GM06990 (cell line): ENCODE results near the gene ARSG.

ENCODE experiments used
- DNase-seq: peaks from one replicate; pipeline ENCODE4 v3.0.0-alpha.2; 2011; ENCODE audit not compliant: insufficient read length; ENCODE audit errors: extremely low read depth
- H3K27me3 ChIP-seq: replicated peaks from 2 replicates; pipeline ENCODE4 v1.6.0; 2011; ENCODE audit warnings: low read length; ENCODE audit not compliant: control insufficient read depth, insufficient read depth
- H3K36me3 ChIP-seq: 2 replicates; pipeline ENCODE4 v1.5.1; 2011; ENCODE audit warnings: low read length; ENCODE audit not compliant: control insufficient read depth, insufficient read depth
- H3K4me3 ChIP-seq: replicated peaks from 2 replicates; pipeline ENCODE4 v1.5.1; 2011; ENCODE audit warnings: low read depth, mild to moderate bottlenecking, control low read depth, low read length
- CTCF ChIP-seq: IDR thresholded peaks from 2 replicates; pipeline ENCODE4 v1.5.1; 2011; ENCODE audit warnings: low read length, control low read depth, mild to moderate bottlenecking, inconsistent platforms; ENCODE audit not compliant: insufficient read depth, poor library complexity, severe bottlenecking

The ARSG gene

GRCh38 chr17:68291836-68292688 is 767 bp downstream of the ARSG start:
- Histone ChIP-seq H3K4me3 (peak overlapping the region; percentile 88), H3K36me3 (no peaks in the 10 kb centered on the region), H3K27me3 (no peaks in the 10 kb centered on the region)
- TF ChIP-seq CTCF = peak; percentile 18
- DNase-seq = peak; percentile 97

- no peak for DNase-seq
- no peak for TF ChIP-seq CTCF
- Histone ChIP-seq H3K36me3 (no peaks in the 10 kb centered on the region), H3K27me3 (no peaks in the 10 kb centered on the region), H3K4me3 (peak overlapping the region; percentile 88)
Observed at GRCh38 chr17:68292689-68293040, 1.4 kb downstream of the ARSG start.

GRCh38 chr17:68293490-68294195 is 2.3 kb downstream of the ARSG start:
- no peak for DNase-seq
- no peaks in the 10 kb centered on the region for H3K27me3 ChIP-seq
- no peak for TF ChIP-seq CTCF

GRCh38 chr17:68294196-68294555 is 2.9 kb downstream of the ARSG start:
- H3K4me3 ChIP-seq = no peak overlapping the region
- no peaks in the 10 kb centered on the region for H3K27me3 ChIP-seq
- no peak for DNase-seq
- TF ChIP-seq CTCF = no peak
- no peaks in the 10 kb centered on the region for H3K36me3 ChIP-seq

More at GRCh38 chr17:68293490-68294195, 2.3 kb downstream of the ARSG start:
- Histone ChIP-seq H3K4me3 (no peak overlapping the region), H3K36me3 (no peaks in the 10 kb centered on the region)

- DNase-seq = no peak
- Histone ChIP-seq H3K36me3 (no peaks in the 10 kb centered on the region), H3K27me3 (no peaks in the 10 kb centered on the region), H3K4me3 (no peak overlapping the region)
- TF ChIP-seq CTCF = no peak
Observed at GRCh38 chr17:68294617-68295016, 3.3 kb downstream of the ARSG start.
